ENCODE measurements around the gene ASB5. TPM values are rescaled to one million over a fixed set of nuclear protein-coding genes. Genes with fewer than 3 reads are reported as not detected.
A peak's percentile ranks its signal among the peaks of the same experiment; 100 is the strongest.

ASB5 gene
- total RNA-seq, 1 experiment from 2014 or later, result not detected

DNA sequence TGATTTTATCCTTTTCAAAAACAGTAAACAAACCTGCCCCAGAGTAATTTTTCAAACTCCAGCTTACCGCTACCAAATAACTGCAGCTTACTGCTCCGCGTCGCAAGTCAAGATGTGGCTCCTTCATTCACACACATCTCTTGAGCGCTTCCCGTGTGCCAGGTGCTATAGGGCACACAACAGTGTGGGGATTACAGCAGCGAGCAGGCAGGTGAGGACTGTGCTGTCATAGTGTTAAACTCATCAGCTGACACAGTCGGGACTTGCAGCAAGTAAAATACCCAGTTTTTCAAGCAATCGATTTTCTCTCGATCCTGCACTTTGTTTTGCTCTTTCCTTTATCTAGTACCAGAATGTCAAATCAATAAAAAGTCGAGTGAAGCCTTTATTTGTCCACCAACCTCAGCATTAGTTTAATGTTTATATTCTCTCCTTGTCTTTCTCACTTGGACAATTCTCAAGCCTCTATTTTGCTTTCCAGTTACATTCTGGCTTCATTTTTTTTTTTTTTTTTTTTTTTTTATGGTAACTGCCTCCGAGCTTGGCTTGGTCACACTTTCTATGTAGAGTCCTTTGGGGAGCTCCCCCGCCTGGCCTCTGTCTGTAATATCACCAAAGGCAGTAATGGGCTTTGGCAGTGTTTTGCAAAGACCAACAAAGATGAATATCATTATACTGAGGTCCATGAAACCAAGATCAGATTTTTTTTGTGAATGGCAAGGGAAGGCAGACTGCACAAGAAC lies 8.3 kb upstream of the ASB5 start:
- Mint-ChIP-seq H3K4me1 (ENCODE audit: insufficient read depth, unreplicated experiment) (peaks cover 17% of the 10 kb centered on the region), H3K4me3 (ENCODE audit: unreplicated experiment) (no peak overlapping the region), H3K9me3 (ENCODE audit: unreplicated experiment) (no peaks in the 10 kb centered on the region), H3K27ac (ENCODE audit: low read depth, unreplicated experiment) (peak overlapping the region; percentile 63), H3K36me3 (ENCODE audit: insufficient read depth, unreplicated experiment) (no peaks in the 10 kb centered on the region), H3K27me3 (ENCODE audit: insufficient read depth, unreplicated experiment) (no peaks in the 10 kb centered on the region)
- peak; percentile 69 for DNase-seq (ENCODE audit: unreplicated experiment)
- TF ChIP-seq, protein P1, sequence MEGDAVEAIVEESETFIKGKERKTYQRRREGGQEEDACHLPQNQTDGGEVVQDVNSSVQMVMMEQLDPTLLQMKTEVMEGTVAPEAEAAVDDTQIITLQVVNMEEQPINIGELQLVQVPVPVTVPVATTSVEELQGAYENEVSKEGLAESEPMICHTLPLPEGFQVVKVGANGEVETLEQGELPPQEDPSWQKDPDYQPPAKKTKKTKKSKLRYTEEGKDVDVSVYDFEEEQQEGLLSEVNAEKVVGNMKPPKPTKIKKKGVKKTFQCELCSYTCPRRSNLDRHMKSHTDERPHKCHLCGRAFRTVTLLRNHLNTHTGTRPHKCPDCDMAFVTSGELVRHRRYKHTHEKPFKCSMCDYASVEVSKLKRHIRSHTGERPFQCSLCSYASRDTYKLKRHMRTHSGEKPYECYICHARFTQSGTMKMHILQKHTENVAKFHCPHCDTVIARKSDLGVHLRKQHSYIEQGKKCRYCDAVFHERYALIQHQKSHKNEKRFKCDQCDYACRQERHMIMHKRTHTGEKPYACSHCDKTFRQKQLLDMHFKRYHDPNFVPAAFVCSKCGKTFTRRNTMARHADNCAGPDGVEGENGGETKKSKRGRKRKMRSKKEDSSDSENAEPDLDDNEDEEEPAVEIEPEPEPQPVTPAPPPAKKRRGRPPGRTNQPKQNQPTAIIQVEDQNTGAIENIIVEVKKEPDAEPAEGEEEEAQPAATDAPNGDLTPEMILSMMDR (IDR thresholded peaks at IDR 0.05; ENCODE audit: unreplicated experiment), result peak; percentile 59
- intact Hi-C loops (cut with micrococcal nuclease), result loop anchor here (1.0 to 5.0 kb wide), 4 partner anchors 63 to 330 kb away; no protein-coding TSS in a partner anchor
- ChIA-PET POLR2A (interaction anchor here (0.6 to 2.1 kb wide), 2 partner anchors 124 to 126 kb away, joined by 3 to 9 read pairs; no protein-coding TSS in a partner anchor), CTCF (interaction anchor here (0.5 to 5.1 kb wide), 30 partner anchors 11 to 755 kb away, joined by 3 to 68 read pairs (median 4); partner anchors contain the start of gene SPATA4)
- BruUV-seq (replicated peaks), result no TSS peak

DNA sequence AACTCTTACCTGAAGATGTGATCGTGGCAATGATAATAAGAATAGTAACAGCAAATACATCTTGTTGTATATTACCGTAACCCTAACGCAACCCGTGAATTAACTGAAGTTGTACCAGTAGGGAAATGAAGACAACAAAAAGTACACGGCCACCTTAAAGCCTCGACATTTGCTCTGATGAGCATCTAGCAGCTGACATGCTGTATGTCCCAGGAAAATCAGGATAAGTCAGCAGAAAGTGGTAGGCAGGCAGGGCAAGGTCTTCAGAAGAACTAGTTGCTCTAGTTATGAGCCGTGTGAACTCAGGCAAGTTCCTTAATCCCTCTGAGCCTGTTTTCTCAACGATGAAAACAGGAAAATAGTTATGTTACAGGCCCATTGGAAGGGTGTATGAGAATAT lies 7.7 kb upstream of the ASB5 start:
- POLR2A ChIA-PET, result interaction anchor here (2.1 kb wide), 1 partner anchor 126 kb away, joined by 9 read pairs; no protein-coding TSS in a partner anchor
- TF ChIP-seq, protein P1 (IDR thresholded peaks at IDR 0.05; ENCODE audit: unreplicated experiment), result no peak
- H3K9me3 Mint-ChIP-seq (ENCODE audit: unreplicated experiment), result no peaks in the 10 kb centered on the region

DNA sequence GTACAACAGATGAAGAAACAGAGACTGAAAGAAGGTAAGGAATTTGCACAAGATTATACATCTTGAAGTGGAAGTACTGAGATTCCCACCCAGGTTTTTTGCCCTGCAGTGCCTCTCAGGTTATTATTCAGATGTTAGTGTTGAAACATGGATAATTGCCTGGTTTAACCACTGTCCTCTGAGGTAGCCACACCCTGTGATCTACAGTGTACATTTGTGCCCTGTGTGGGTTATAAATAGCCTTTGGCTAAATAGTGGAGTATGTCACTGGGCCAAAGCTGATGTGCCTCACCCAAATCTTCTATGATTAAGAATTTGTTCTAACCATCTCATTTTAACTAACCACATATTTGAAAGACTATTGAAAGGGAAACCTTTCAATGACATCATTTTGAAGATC lies 5.4 kb upstream of the ASB5 start:
- no peak overlapping the region for H3K4me3 Mint-ChIP-seq (ENCODE audit: unreplicated experiment)
- POLR2A ChIA-PET, result interaction anchor here (0.8 to 1.1 kb wide), 3 partner anchors 15 to 91 kb away, joined by 3 to 5 read pairs (median 3); no protein-coding TSS in a partner anchor
- H3K27me3 Mint-ChIP-seq (ENCODE audit: insufficient read depth, unreplicated experiment), result no peaks in the 10 kb centered on the region
- no peaks in the 10 kb centered on the region for H3K36me3 Mint-ChIP-seq (ENCODE audit: insufficient read depth, unreplicated experiment)
- no TSS peak for BruUV-seq (replicated peaks)
- peaks cover 24% of the 10 kb centered on the region for H3K4me1 Mint-ChIP-seq (ENCODE audit: insufficient read depth, unreplicated experiment)
- CTCF ChIA-PET, result interaction anchor here (0.7 to 5.1 kb wide), 9 partner anchors 18 to 275 kb away, joined by 3 to 68 read pairs (median 4); partner anchors contain the start of gene SPATA4
- TF ChIP-seq, protein P1 (IDR thresholded peaks at IDR 0.05; ENCODE audit: unreplicated experiment), result no peak
- no peak overlapping the region for H3K27ac Mint-ChIP-seq (ENCODE audit: low read depth, unreplicated experiment)
- no peaks in the 10 kb centered on the region for H3K9me3 Mint-ChIP-seq (ENCODE audit: unreplicated experiment)
- intact Hi-C loops (cut with micrococcal nuclease), result loop anchor here (1.0 kb wide), 1 partner anchor 89 kb away; no protein-coding TSS in a partner anchor
- DNase-seq (ENCODE audit: unreplicated experiment), result peak; percentile 65

More for the DNA sequence above, 7.7 kb upstream of the ASB5 start:
- Mint-ChIP-seq H3K36me3 (ENCODE audit: insufficient read depth, unreplicated experiment) (no peaks in the 10 kb centered on the region), H3K4me1 (ENCODE audit: insufficient read depth, unreplicated experiment) (peaks cover 22% of the 10 kb centered on the region), H3K4me3 (ENCODE audit: unreplicated experiment) (no peak overlapping the region), H3K27me3 (ENCODE audit: insufficient read depth, unreplicated experiment) (no peaks in the 10 kb centered on the region), H3K27ac (ENCODE audit: low read depth, unreplicated experiment) (no peak overlapping the region)
- BruUV-seq (replicated peaks), result no TSS peak
- CTCF ChIA-PET, result interaction anchor here (0.6 to 5.1 kb wide), 23 partner anchors 10 to 718 kb away, joined by 3 to 68 read pairs (median 4); no protein-coding TSS in a partner anchor
- DNase-seq (ENCODE audit: unreplicated experiment), result no peak
- intact Hi-C loops (cut with micrococcal nuclease), result loop anchor here (1.0 to 5.0 kb wide), 4 partner anchors 64 to 329 kb away; no protein-coding TSS in a partner anchor

DNA sequence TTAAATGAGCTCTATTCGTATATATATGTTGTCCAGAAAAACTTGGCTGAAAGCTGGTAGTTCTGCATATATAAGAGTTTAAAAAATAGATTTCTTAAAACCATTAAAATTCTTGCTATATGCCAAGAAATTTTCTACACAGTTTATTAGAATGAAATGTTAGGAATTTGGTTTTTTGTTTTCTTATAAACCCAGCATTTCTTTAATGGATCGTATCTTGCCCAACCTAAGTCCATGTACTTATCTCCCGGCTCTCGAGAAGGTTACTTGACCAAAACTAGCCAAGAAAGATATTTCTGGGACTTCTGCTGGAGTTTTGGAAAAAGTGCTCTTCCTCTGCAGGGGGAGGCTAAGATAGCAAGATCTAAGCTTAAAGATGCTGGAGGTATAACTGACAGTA lies 4.7 kb upstream of the ASB5 start:
- H3K4me1 Mint-ChIP-seq (ENCODE audit: insufficient read depth, unreplicated experiment), result peaks cover 24% of the 10 kb centered on the region
- H3K36me3 Mint-ChIP-seq (ENCODE audit: insufficient read depth, unreplicated experiment), result no peaks in the 10 kb centered on the region
- CTCF ChIA-PET, result interaction anchor here (0.7 to 2.6 kb wide), 7 partner anchors 19 to 276 kb away, joined by 3 to 5 read pairs (median 4); partner anchors contain the start of gene SPATA4
- no peak overlapping the region for H3K27ac Mint-ChIP-seq (ENCODE audit: low read depth, unreplicated experiment)
- TF ChIP-seq, protein P1 (IDR thresholded peaks at IDR 0.05; ENCODE audit: unreplicated experiment), result no peak
- intact Hi-C loops (cut with micrococcal nuclease), result loop anchor here (1.0 kb wide), 1 partner anchor 88 kb away; no protein-coding TSS in a partner anchor
- no peaks in the 10 kb centered on the region for H3K27me3 Mint-ChIP-seq (ENCODE audit: insufficient read depth, unreplicated experiment)
- POLR2A ChIA-PET, result interaction anchor here (0.8 to 1.0 kb wide), 3 partner anchors 14 to 109 kb away, joined by 3 to 5 read pairs (median 3); no protein-coding TSS in a partner anchor
- no peak for DNase-seq (ENCODE audit: unreplicated experiment)
- no peak overlapping the region for H3K4me3 Mint-ChIP-seq (ENCODE audit: unreplicated experiment)
- no TSS peak for BruUV-seq (replicated peaks)
- no peaks in the 10 kb centered on the region for H3K9me3 Mint-ChIP-seq (ENCODE audit: unreplicated experiment)
